Endothelial cell of umbilical vein (primary cell): ENCODE data around the gene VAV2. TPM values are rescaled to one million over a fixed set of nuclear protein-coding genes. Genes with fewer than 3 reads are reported as not detected.

Experiments used
- BruUV-seq: library from RNA; stranded (reverse); fragments of 400-500 nt; replicated peaks from 2 replicates; lab custom pipeline; 2021; lab: Mats Ljungman, UMichigan
- CTCF ChIA-PET: fragments of 300-600, 350-600 bp; sonication (Branson Sonifier 250); formaldehyde crosslinking; loops from one replicate; lab custom pipeline; 2021; ENCODE audit warnings: antibody characterized with exemption, inconsistent platforms; lab: Charles Lee
- POLR2A ChIA-PET: fragments of 300-600, 350-600 bp; sonication (Branson Sonifier 250); formaldehyde crosslinking; loops from one replicate; lab custom pipeline; 2021; ENCODE audit warnings: antibody characterized with exemption, inconsistent platforms; lab: Charles Lee
- DNase-seq: peaks from one replicate; pipeline ENCODE4 v3.0.0-alpha.2; 2011; ENCODE audit warnings: low read depth, low spot score
- FAIRE-seq: peaks from 2 replicates; lab custom pipeline; 2011; peaks lifted over from hg19 to GRCh38; lab: Jason Lieb, UNC
- H2AFZ ChIP-seq: 2 replicates; pipeline ENCODE4 v1.6.0; 2012; ENCODE audit warnings: low read depth, low read length, control low read depth, inconsistent platforms
- H3K27ac ChIP-seq: 2 replicates; pipeline ENCODE4 v1.5.1; 2011; ENCODE audit warnings: low read depth, mild to moderate bottlenecking, control low read depth, low read length, moderate library complexity; ENCODE audit not compliant: insufficient read depth
- H3K27me3 ChIP-seq, 2 experiments: 2 replicates each; pipeline versions ENCODE4 v1.6.0 to v1.6.1; 2011; ENCODE audit warnings: low read length in 2 of 2, mixed read lengths in 1 of 2; ENCODE audit not compliant: control insufficient read depth in 2 of 2, insufficient read depth in 2 of 2
- H3K36me3 ChIP-seq, 2 experiments: 2 replicates in 1 of 2; 3 replicates in 1 of 2; pipeline ENCODE4 v1.5.1; 2011; ENCODE audit warnings: low read length in 2 of 2, mild to moderate bottlenecking in 1 of 2, moderate library complexity in 1 of 2; ENCODE audit not compliant: control insufficient read depth in 2 of 2, insufficient read depth in 2 of 2; ENCODE audit errors: extremely low read depth in 1 of 2
- H3K4me1 ChIP-seq: 3 replicates; pipeline ENCODE4 v1.5.1; 2011; ENCODE audit warnings: mild to moderate bottlenecking, low read length; ENCODE audit not compliant: control insufficient read depth, insufficient read depth; ENCODE audit errors: extremely low read depth
- H3K4me2 ChIP-seq: 2 replicates; pipeline ENCODE4 v1.6.1; 2011; ENCODE audit warnings: low read length, control low read depth, mixed read lengths; ENCODE audit not compliant: insufficient read depth
- H3K4me3 ChIP-seq, 3 experiments: fragments of 200-600 bp in 1 of 3; sonication (generic), shearing (Covaris generic) in 1 of 3; replicated peaks in 1 of 3; 2 replicates each; pipeline ENCODE4 v1.5.1; 2011 to 2016; ENCODE audit warnings: control low read depth in 3 of 3, low read length in 3 of 3, mild to moderate bottlenecking in 2 of 3, inconsistent platforms in 1 of 3, low read depth in 1 of 3, moderate library complexity in 1 of 3; ENCODE audit not compliant: insufficient read depth in 1 of 3
- H3K79me2 ChIP-seq: 2 replicates; pipeline ENCODE4 v1.6.0; 2012; ENCODE audit warnings: low read length, inconsistent platforms; ENCODE audit not compliant: control insufficient read depth, insufficient read depth
- H3K9ac ChIP-seq: replicated peaks from 2 replicates; pipeline ENCODE3; 2011; ENCODE audit warnings: low read length, control low read depth; ENCODE audit not compliant: insufficient read depth; ENCODE audit errors: extremely low read depth
- H3K9me1 ChIP-seq: replicated peaks from 3 replicates; pipeline ENCODE4 v1.6.0; 2011; ENCODE audit warnings: mild to moderate bottlenecking, low read length; ENCODE audit not compliant: control insufficient read depth, insufficient read depth; ENCODE audit errors: extremely low read depth
- H3K9me3 ChIP-seq: replicated peaks from 2 replicates; pipeline ENCODE4 v1.5.1; 2012; ENCODE audit warnings: low read length, inconsistent platforms; ENCODE audit not compliant: control insufficient read depth, insufficient read depth
- H4K20me1 ChIP-seq: replicated peaks from 2 replicates; pipeline ENCODE3; 2011; ENCODE audit warnings: mild to moderate bottlenecking, low read length; ENCODE audit not compliant: control insufficient read depth, insufficient read depth; ENCODE audit errors: extremely low read depth
- EZH2 ChIP-seq: IDR thresholded peaks from 2 replicates; pipeline ENCODE4 v1.6.1; 2012; ENCODE audit warnings: borderline replicate concordance, low read depth, mild to moderate bottlenecking, moderate library complexity, low read length, inconsistent platforms; ENCODE audit not compliant: severe bottlenecking
- FOS ChIP-seq: IDR thresholded peaks from 2 replicates; pipeline ENCODE4 v1.6.1; 2011; ENCODE audit warnings: mild to moderate bottlenecking, low read length, moderate library complexity, borderline replicate concordance; ENCODE audit not compliant: insufficient read depth
- GATA2 ChIP-seq: IDR thresholded peaks from 2 replicates; pipeline ENCODE4 v1.7.0; 2011; ENCODE audit warnings: low read depth, mild to moderate bottlenecking, moderate library complexity, mixed read lengths, low read length; ENCODE audit not compliant: insufficient read length, insufficient read depth
- JUN ChIP-seq: IDR thresholded peaks from 2 replicates; pipeline ENCODE4 v1.6.1; 2011; ENCODE audit warnings: borderline replicate concordance, low read depth; ENCODE audit not compliant: insufficient read length, insufficient read depth
- MYC ChIP-seq: IDR thresholded peaks from one replicate; pipeline ENCODE4 v1.6.1; 2011; ENCODE audit warnings: mild to moderate bottlenecking, low read depth, low read length
- POLR2A ChIP-seq: IDR thresholded peaks from 2 replicates; pipeline ENCODE4 v1.6.1; 2012; ENCODE audit warnings: low read depth, mild to moderate bottlenecking, control low read depth, low read length
- POLR2AphosphoS5 ChIP-seq: IDR thresholded peaks from 2 replicates; pipeline ENCODE4 v1.6.1; 2012; ENCODE audit warnings: low read depth, mild to moderate bottlenecking, control low read depth, low read length, moderate library complexity; ENCODE audit not compliant: insufficient read depth
- dilution Hi-C: fragments of 300-500 bp; cut with MboI; formaldehyde crosslinking; loops from one replicate; pipeline ENCODE4 v1.15.0; 2019; ENCODE audit warnings: low sequenced_read_pairs; ENCODE audit not compliant: extremely low pct_ligation_motif_present
- intact Hi-C: fragments of 100-400 bp; cut with micrococcal nuclease; formaldehyde crosslinking; loops from one replicate; pipeline ENCODE4 v1.10.0; 2022
- polyA plus RNA-seq, 4 experiments: library from polyadenylated mRNA; depleted of rRNA in 3 of 4; stranded (reverse) in 3 of 4; unstranded in 1 of 4; fragments of >200 nt; gene quantifications; 2 replicates each; pipeline versions ENCODE4 v1.2.1 to v1.2.3, GENCODE V29; 2011 to 2012; ENCODE audit warnings: missing spikeins in 1 of 4
- total RNA-seq: library from RNA; stranded (reverse); gene quantifications from 2 replicates; pipeline ENCODE4 v1.2.3, GENCODE V29; 2021
- TF ChIP-seq, protein P1 (sequence below), 2 donors: IDR thresholded peaks; 1 replicate in 1 of 2; 2 replicates in 1 of 2; pipeline ENCODE4 v1.5.1; 2011; ENCODE audit warnings: low read length in 2 of 2, mild to moderate bottlenecking in 2 of 2, moderate library complexity in 2 of 2, control low read depth in 1 of 2, inconsistent platforms in 1 of 2, low read depth in 1 of 2; ENCODE audit not compliant: insufficient read depth in 1 of 2; ENCODE audit errors: extremely low read depth in 1 of 2
- TF ChIP-seq, protein P2 (sequence below): IDR thresholded peaks from 2 replicates; pipeline ENCODE4 v1.6.1; 2011; ENCODE audit not compliant: insufficient read depth, insufficient read length

Gene VAV2
- total and polyA plus RNA-seq, 2 donors (not counting 3 experiments of a cell fraction or from before 2014, with no cell fraction given), result 10.6 to 30.6 TPM

DNA sequence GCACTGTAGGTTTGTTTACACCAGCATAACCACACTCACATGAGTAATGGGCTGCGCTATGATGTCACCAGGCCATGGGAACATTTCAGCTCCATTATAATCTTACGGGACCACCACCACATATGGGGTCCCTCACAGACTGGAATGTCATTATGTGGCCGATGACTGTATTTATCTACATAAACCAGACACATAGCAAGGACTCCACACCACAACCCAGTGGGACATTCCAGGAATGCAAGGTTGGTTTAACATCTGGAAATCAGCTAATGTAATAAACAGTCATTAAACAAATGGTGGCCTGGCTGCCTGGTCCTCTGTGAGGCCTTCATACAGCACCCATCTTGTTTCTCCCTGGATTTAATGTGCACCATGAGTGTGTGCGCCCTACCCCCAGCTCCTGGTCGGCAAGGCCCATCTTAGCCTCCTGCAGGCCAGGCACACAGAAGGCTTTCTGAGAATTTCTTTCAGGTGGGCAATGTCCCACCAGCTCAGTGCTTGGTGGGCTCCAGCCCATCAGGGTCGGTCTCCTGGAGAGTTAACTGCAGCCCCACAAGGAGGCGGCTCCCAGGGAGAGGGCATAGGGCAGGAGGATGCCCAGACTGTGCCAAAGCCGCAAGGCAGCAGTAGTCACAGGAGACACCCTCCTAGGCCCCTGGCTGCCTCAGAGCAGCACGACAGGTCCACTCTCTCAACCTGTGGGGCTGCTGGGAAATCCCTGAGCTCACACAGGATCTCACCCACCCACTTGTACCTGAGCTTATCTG lies 218.1 kb downstream of the VAV2 start:
- Histone ChIP-seq H3K4me2 (no peak overlapping the region), H2AFZ (no peak overlapping the region), H3K4me3 (no peak overlapping the region), H3K79me2 (no peaks in the 10 kb centered on the region), H3K36me3 (peaks cover 6 to 32% of the 10 kb centered on the region in 2 experiments), H3K9me1 (no peaks in the 10 kb centered on the region), H3K9ac (no peak overlapping the region), H3K4me1 (no peaks in the 10 kb centered on the region), H4K20me1 (no peaks in the 10 kb centered on the region), H3K27ac (no peak overlapping the region), H3K9me3 (no peaks in the 10 kb centered on the region), H3K27me3 (no peaks in the 10 kb centered on the region)
- FAIRE-seq (no peak), DNase-seq (no peak)
- BruUV-seq, result no TSS peak
- TF ChIP-seq GATA2 (no peak), MYC (no peak), EZH2 (no peak), POLR2A (no peak), FOS (no peak), POLR2AphosphoS5 (no peak), JUN (no peak)
- TF ChIP-seq, protein P1, sequence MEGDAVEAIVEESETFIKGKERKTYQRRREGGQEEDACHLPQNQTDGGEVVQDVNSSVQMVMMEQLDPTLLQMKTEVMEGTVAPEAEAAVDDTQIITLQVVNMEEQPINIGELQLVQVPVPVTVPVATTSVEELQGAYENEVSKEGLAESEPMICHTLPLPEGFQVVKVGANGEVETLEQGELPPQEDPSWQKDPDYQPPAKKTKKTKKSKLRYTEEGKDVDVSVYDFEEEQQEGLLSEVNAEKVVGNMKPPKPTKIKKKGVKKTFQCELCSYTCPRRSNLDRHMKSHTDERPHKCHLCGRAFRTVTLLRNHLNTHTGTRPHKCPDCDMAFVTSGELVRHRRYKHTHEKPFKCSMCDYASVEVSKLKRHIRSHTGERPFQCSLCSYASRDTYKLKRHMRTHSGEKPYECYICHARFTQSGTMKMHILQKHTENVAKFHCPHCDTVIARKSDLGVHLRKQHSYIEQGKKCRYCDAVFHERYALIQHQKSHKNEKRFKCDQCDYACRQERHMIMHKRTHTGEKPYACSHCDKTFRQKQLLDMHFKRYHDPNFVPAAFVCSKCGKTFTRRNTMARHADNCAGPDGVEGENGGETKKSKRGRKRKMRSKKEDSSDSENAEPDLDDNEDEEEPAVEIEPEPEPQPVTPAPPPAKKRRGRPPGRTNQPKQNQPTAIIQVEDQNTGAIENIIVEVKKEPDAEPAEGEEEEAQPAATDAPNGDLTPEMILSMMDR (IDR thresholded peaks at IDR 0.05; ENCODE audit: extremely low read depth in 1 of 2, insufficient read depth in 1 of 2, low read depth in 1 of 2, low read length in 2 of 2), result no peak
- TF ChIP-seq, protein P2, sequence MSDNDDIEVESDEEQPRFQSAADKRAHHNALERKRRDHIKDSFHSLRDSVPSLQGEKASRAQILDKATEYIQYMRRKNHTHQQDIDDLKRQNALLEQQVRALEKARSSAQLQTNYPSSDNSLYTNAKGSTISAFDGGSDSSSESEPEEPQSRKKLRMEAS, result no peak
- ChIA-PET CTCF (interaction anchor here (1.3 to 1.8 kb wide), 3 partner anchors 8 to 219 kb away, joined by 5 to 6 read pairs (median 5); no protein-coding TSS in a partner anchor), POLR2A (no interaction called here)
- intact Hi-C loops, result no loop called here
- dilution Hi-C loops, result no loop called here
